Natural killer cell treated with Interleukin-12 subunit alpha and Interleukin-12 subunit beta and Interleukin-15 and Interleukin-18, amount 100 ng/mL, for 72 hours (primary cell): ENCODE results near the gene HOXA2. TPM values are rescaled to one million over a fixed set of nuclear protein-coding genes. Genes with fewer than 3 reads are reported as not detected.
A peak's percentile ranks its signal among the peaks of the same experiment; 100 is the strongest.

ENCODE experiments used
- ATAC-seq, 2 donors: fragments of 150-1000 bp; cut with Tn5 transposase in 1 of 2; sonication (Bioruptor Pico), chemical (Tn5 transposase) in 1 of 2; 2 replicates each; pipeline ENCODE4 v1.10.0; 2021
- DNase-seq: peaks from one replicate; pipeline ENCODE4 v3.0.0; 2022; ENCODE audit warnings: low spot score
- H3K27ac Mint-ChIP-seq, 2 donors: 1 replicate in 1 of 2; 2 replicates in 1 of 2; pipeline ENCODE4 v1.8.0; 2022; ENCODE audit warnings: mixed read lengths in 2 of 2, mild to moderate bottlenecking in 1 of 2, moderate library complexity in 1 of 2
- H3K27me3 Mint-ChIP-seq, 2 donors: 1 replicate in 1 of 2; 2 replicates in 1 of 2; pipeline ENCODE4 v1.8.0; 2022; ENCODE audit warnings: mixed read lengths in 2 of 2
- H3K36me3 Mint-ChIP-seq: one replicate; pipeline ENCODE4 v1.8.0; 2022; ENCODE audit warnings: mixed read lengths
- H3K4me1 Mint-ChIP-seq, 2 donors: 1 replicate in 1 of 2; 2 replicates in 1 of 2; pipeline ENCODE4 v1.8.0; 2022; ENCODE audit warnings: low read depth in 2 of 2, mixed read lengths in 2 of 2, mild to moderate bottlenecking in 1 of 2
- H3K4me3 Mint-ChIP-seq: one replicate; pipeline ENCODE4 v1.8.0; 2022; ENCODE audit warnings: mixed read lengths
- H3K9me3 Mint-ChIP-seq: 2 replicates; pipeline ENCODE4 v1.8.0; 2022; ENCODE audit warnings: mixed read lengths
- total RNA-seq, 2 donors: library from RNA; stranded (reverse); gene quantifications; one replicate each; pipeline ENCODE4 v1.2.3, GENCODE V29; 2022

Gene HOXA2
- total RNA-seq, 2 donors from 2014 or later, result not detected

GRCh38 chr7:27134392-27134791, 31.9 kb upstream of the HOXA2 start:
- ATAC-seq, result peak; percentile 66 to 67
- no peak for DNase-seq
- Mint-ChIP-seq H3K9me3 (no peaks in the 10 kb centered on the region), H3K36me3 (no peaks in the 10 kb centered on the region), H3K27me3 (peaks cover 23 to 56% of the 10 kb centered on the region in 2 donors), H3K4me1 (peaks cover 24 to 26% of the 10 kb centered on the region in 2 donors), H3K27ac (peak overlapping the region in 1 of 2 donors; percentile 57), H3K4me3 (peak overlapping the region; percentile 52)

GRCh38 chr7:27133409-27134231, 31.1 kb upstream of the HOXA2 start:
- Mint-ChIP-seq H3K36me3 (no peaks in the 10 kb centered on the region), H3K9me3 (no peaks in the 10 kb centered on the region), H3K4me3 (peak overlapping the region; percentile 52), H3K27ac (peak overlapping the region in 1 of 2 donors; percentile 57), H3K27me3 (peaks cover 28 to 64% of the 10 kb centered on the region in 2 donors), H3K4me1 (peaks cover 24 to 29% of the 10 kb centered on the region in 2 donors)
- DNase-seq (no peak), ATAC-seq (no peak)

GRCh38 chr7:27132978-27133377, 30.5 kb upstream of the HOXA2 start:
- H3K36me3 Mint-ChIP-seq, result no peaks in the 10 kb centered on the region
- no peaks in the 10 kb centered on the region for H3K9me3 Mint-ChIP-seq
- DNase-seq (no peak), ATAC-seq (no peak)
- H3K27me3 Mint-ChIP-seq, result peaks cover 30 to 63% of the 10 kb centered on the region in 2 donors
- H3K27ac Mint-ChIP-seq, result no peak overlapping the region
- no peak overlapping the region for H3K4me3 Mint-ChIP-seq
- peaks cover 24 to 29% of the 10 kb centered on the region in 2 donors for H3K4me1 Mint-ChIP-seq

GRCh38 chr7:27132214-27132613, 29.7 kb upstream of the HOXA2 start:
- H3K4me1 Mint-ChIP-seq, result peaks cover 24 to 28% of the 10 kb centered on the region in 2 donors
- no peak overlapping the region for H3K27ac Mint-ChIP-seq
- DNase-seq (no peak), ATAC-seq (no peak)
- H3K27me3 Mint-ChIP-seq, result peaks cover 29 to 64% of the 10 kb centered on the region in 2 donors
- no peaks in the 10 kb centered on the region for H3K9me3 Mint-ChIP-seq
- H3K36me3 Mint-ChIP-seq, result no peaks in the 10 kb centered on the region
- H3K4me3 Mint-ChIP-seq, result no peak overlapping the region

- Mint-ChIP-seq H3K27ac (no peak overlapping the region), H3K4me1 (peaks cover 24 to 25% of the 10 kb centered on the region in 2 donors), H3K9me3 (no peaks in the 10 kb centered on the region), H3K36me3 (no peaks in the 10 kb centered on the region), H3K4me3 (no peak overlapping the region), H3K27me3 (peaks cover 31 to 71% of the 10 kb centered on the region in 2 donors)
- DNase-seq (no peak), ATAC-seq (no peak)
These were observed 28.9 kb upstream of the HOXA2 start for GRCh38 chr7:27131390-27131819.

GRCh38 chr7:27130540-27131389, 28.3 kb upstream of the HOXA2 start, which contains the start of gene HOXA4:
Gene HOXA4, minus strand, starts transcription at chr7:27130757. Its CDS starts 24 bp downstream, at chr7:27130733.
- peaks cover 29 to 69% of the 10 kb centered on the region in 2 donors for H3K27me3 Mint-ChIP-seq
- peaks cover 18 to 19% of the 10 kb centered on the region in 2 donors for H3K4me1 Mint-ChIP-seq
- DNase-seq, result peak; percentile 89
- no peak within 1 kb of the TSS for H3K27ac Mint-ChIP-seq
- peak; percentile 68 to 96 for ATAC-seq
- no peaks in the 10 kb centered on the region for H3K9me3 Mint-ChIP-seq
- H3K4me3 Mint-ChIP-seq, result no peak within 1 kb of the TSS
- H3K36me3 Mint-ChIP-seq, result no peaks in the 10 kb centered on the region

- no peak overlapping the region for H3K4me3 Mint-ChIP-seq
- H3K4me1 Mint-ChIP-seq, result peaks cover 13 to 16% of the 10 kb centered on the region in 2 donors
- H3K27ac Mint-ChIP-seq, result no peak overlapping the region
- no peaks in the 10 kb centered on the region for H3K36me3 Mint-ChIP-seq
- no peaks in the 10 kb centered on the region for H3K9me3 Mint-ChIP-seq
- peaks cover 32 to 69% of the 10 kb centered on the region in 2 donors for H3K27me3 Mint-ChIP-seq
- no peak for DNase-seq
- ATAC-seq, result peak; percentile 36 to 68
These were observed 27.5 kb upstream of the HOXA2 start for GRCh38 chr7:27129729-27130539.

- H3K4me3 Mint-ChIP-seq, result no peak overlapping the region
- H3K27me3 Mint-ChIP-seq, result peaks cover 28 to 60% of the 10 kb centered on the region in 2 donors
- no peaks in the 10 kb centered on the region for H3K36me3 Mint-ChIP-seq
- H3K4me1 Mint-ChIP-seq, result peaks cover 4 to 7% of the 10 kb centered on the region in 2 donors
- H3K27ac Mint-ChIP-seq, result peak overlapping the region in 1 of 2 donors; percentile 43
- no peak for ATAC-seq
- no peaks in the 10 kb centered on the region for H3K9me3 Mint-ChIP-seq
- DNase-seq, result no peak
These were observed 26.6 kb upstream of the HOXA2 start for GRCh38 chr7:27128776-27129728.

GRCh38 chr7:27128034-27128433, 25.6 kb upstream of the HOXA2 start:
- ATAC-seq, result no peak
- Mint-ChIP-seq H3K4me3 (no peak overlapping the region), H3K9me3 (no peaks in the 10 kb centered on the region), H3K36me3 (no peaks in the 10 kb centered on the region), H3K27ac (no peak overlapping the region), H3K27me3 (peaks cover 24 to 50% of the 10 kb centered on the region in 2 donors), H3K4me1 (peaks cover 0 to 3% of the 10 kb centered on the region in 2 donors)
- no peak for DNase-seq

GRCh38 chr7:27126596-27127327, 24.3 kb upstream of the HOXA2 start:
- DNase-seq (no peak), ATAC-seq (no peak)
- H3K9me3 Mint-ChIP-seq, result no peaks in the 10 kb centered on the region
- H3K27ac Mint-ChIP-seq, result no peak overlapping the region
- H3K4me3 Mint-ChIP-seq, result no peak overlapping the region
- H3K4me1 Mint-ChIP-seq, result peaks cover 0 to 3% of the 10 kb centered on the region in 2 donors
- peaks cover 24 to 38% of the 10 kb centered on the region in 2 donors for H3K27me3 Mint-ChIP-seq
- no peaks in the 10 kb centered on the region for H3K36me3 Mint-ChIP-seq

GRCh38 chr7:27125986-27126394, 23.5 kb upstream of the HOXA2 start:
- peaks cover 24 to 35% of the 10 kb centered on the region in 2 donors for H3K27me3 Mint-ChIP-seq
- no peak overlapping the region for H3K4me3 Mint-ChIP-seq
- H3K36me3 Mint-ChIP-seq, result no peaks in the 10 kb centered on the region
- H3K9me3 Mint-ChIP-seq, result no peaks in the 10 kb centered on the region
- ATAC-seq (no peak), DNase-seq (no peak)
- peaks cover 0 to 3% of the 10 kb centered on the region in 2 donors for H3K4me1 Mint-ChIP-seq
- H3K27ac Mint-ChIP-seq, result no peak overlapping the region
